Astrocyte (in vitro differentiated cells and primary cell): ENCODE measurements around the gene PCDHA1.

Source experiments
- CTCF ChIP-seq: IDR thresholded peaks from 2 replicates; pipeline ENCODE4 v1.5.1; 2011; ENCODE audit warnings: low read depth, mild to moderate bottlenecking, inconsistent platforms, low read length, moderate library complexity; ENCODE audit not compliant: insufficient read depth
- EZH2 ChIP-seq: IDR thresholded peaks from 2 replicates; pipeline ENCODE4 v1.6.1; 2012; ENCODE audit warnings: mild to moderate bottlenecking, low read length, inconsistent platforms; ENCODE audit not compliant: insufficient read depth

- TF ChIP-seq CTCF: no peak
- TF ChIP-seq EZH2: no peak
These were observed 5.1 kb downstream of the PCDHA1 start for GRCh38 chr5:140791089-140791488.
